ENCODE results near the gene PAX6. TPM values are rescaled to one million over a fixed set of nuclear protein-coding genes. Genes with fewer than 3 reads are reported as not detected.
A peak's percentile ranks its signal among the peaks of the same experiment; 100 is the strongest.

The PAX6 gene
- polyA plus RNA-seq = not detected

DNA sequence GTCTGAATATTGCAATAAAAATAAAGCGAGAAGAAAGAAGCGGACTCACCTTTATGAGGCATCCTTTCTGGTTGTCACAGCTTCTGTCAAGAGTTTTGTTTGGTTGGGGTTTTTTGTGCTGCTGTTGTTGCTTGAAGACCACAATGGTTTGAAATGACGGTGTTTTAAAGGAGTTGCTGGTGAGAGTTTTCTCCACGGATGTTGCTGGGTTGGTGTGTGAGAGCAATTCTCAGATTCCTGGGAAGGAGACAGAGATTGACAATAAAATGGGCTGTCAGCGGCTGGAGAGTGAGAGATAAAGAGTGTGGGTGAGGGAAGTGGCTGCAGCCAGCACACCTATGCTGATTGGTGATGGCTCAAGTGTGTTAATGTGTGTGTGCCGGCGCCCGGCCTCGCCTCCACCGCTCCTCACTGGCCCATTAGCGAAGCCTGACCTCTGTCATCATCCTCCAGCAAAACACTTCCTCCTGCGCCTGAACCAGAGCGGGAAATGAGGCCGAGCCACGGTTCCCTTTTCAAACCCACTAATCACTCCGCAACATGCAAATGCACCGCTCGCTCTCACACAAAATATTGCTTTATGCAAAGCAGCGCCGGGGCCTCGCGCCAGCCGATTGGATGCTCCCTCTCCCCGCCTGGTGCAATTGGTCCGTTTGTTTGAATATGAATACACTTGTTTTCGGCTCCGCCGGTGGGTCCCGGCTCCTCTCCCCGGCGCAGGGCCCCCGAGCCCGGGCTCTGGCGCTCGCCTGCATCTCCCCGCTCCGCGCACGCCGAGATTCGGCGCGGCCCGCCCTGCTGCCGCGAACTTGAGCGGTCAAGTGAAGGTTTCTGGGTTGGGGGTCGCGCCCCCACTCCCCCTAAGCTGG, at the start of gene PAX6:
PAX6 (minus strand) TSS at position 544 of the 869 bp plus-strand sequence. CDS start 4,911 bp downstream, outside the sequence.
- Mint-ChIP-seq H3K4me3 (peak within 1 kb of the TSS; percentile 78 to 95 (median 84)), H3K27ac (no peak within 1 kb of the TSS), H3K27me3 (ENCODE audit: low read depth in 3 of 3) (peaks cover 46 to 60% (median 57%) of the 10 kb centered on the region in 3 donors), H3K36me3 (no peaks in the 10 kb centered on the region), H3K4me1 (peaks cover 43 to 53% of the 10 kb centered on the region in 2 donors), H3K9me3 (peaks cover 0 to 31% (median 4%) of the 10 kb centered on the region in 6 donors)
- peak; percentile 21 to 44 (median 40) for DNase-seq

DNA sequence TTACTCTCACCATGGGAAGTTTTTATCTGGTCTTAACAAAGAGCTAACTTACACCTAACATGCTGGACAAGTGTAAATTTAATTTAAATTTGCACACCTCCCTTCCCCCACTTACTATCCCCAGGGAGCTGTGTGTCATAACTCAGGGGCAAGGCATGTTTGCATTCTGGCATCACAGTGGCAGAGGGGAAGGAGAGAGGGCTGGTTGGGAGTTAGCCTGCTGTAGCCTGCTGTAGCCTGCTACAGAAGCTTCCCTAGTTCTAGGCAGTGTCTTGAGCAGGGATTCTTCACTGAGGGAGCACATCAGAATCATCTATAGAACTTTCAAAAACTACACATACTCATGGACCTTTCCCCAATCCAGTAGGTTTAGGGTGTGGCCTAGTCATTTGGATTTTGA, 49.3 kb upstream of the PAX6 start:
- Mint-ChIP-seq H3K9me3 (peaks cover 0 to 4% (median 0%) of the 10 kb centered on the region in 6 donors), H3K4me1 (no peaks in the 10 kb centered on the region), H3K27ac (no peak overlapping the region), H3K4me3 (no peak overlapping the region), H3K36me3 (no peaks in the 10 kb centered on the region), H3K27me3 (ENCODE audit: low read depth in 3 of 3) (peaks cover 5 to 17% (median 8%) of the 10 kb centered on the region in 3 donors)
- no peak for DNase-seq

DNA sequence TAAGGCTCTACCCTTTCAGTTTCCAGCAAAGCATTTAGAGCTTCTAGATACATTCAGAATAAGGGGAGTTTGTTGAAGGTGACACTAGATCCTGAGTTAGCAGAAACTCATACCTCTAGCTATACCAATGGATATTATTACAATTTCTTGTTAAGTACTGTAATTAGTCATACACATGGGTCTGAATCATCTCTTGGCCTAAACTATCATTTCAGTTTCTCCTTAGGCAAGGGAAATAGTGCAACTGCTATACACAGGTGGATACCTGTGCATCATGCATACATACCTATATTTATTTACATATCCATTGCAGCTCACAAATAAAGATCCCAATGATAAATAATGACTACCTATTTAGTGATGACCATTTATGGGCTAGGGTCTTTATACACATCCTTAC, 45.1 kb upstream of the PAX6 start:
- peaks cover 0 to 6% (median 0%) of the 10 kb centered on the region in 6 donors for H3K9me3 Mint-ChIP-seq
- DNase-seq = no peak
- no peaks in the 10 kb centered on the region for H3K36me3 Mint-ChIP-seq
- no peak overlapping the region for H3K4me3 Mint-ChIP-seq
- no peaks in the 10 kb centered on the region for H3K4me1 Mint-ChIP-seq
- H3K27ac Mint-ChIP-seq = no peak overlapping the region
- H3K27me3 Mint-ChIP-seq (ENCODE audit: low read depth in 3 of 3) = peaks cover 5 to 8% (median 6%) of the 10 kb centered on the region in 3 donors

DNA sequence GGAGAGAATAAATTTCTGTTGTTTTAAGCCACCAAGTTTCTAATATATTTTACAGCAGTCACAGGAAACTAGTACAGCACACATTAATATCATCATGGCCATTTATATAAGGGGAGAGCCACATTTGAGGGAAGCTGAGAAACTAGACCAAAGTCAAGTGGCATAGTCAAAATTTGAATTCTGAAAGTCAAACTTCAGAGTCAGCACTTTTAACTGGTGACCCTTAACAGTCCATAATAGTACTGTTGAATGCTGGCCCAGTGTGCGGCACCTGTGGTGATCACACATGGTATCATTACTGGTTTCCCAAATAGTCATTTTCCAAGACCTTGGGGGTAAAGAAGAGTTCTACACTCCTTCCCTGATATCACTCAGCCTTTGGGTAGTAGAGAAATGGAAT, 44.3 kb upstream of the PAX6 start:
- no peak overlapping the region for H3K27ac Mint-ChIP-seq
- H3K4me3 Mint-ChIP-seq = no peak overlapping the region
- H3K4me1 Mint-ChIP-seq = no peaks in the 10 kb centered on the region
- no peak for DNase-seq
- H3K27me3 Mint-ChIP-seq (ENCODE audit: low read depth in 3 of 3) = peaks cover 3 to 8% (median 4%) of the 10 kb centered on the region in 3 donors
- H3K36me3 Mint-ChIP-seq = no peaks in the 10 kb centered on the region
- H3K9me3 Mint-ChIP-seq = peaks cover 0 to 6% (median 0%) of the 10 kb centered on the region in 6 donors

DNA sequence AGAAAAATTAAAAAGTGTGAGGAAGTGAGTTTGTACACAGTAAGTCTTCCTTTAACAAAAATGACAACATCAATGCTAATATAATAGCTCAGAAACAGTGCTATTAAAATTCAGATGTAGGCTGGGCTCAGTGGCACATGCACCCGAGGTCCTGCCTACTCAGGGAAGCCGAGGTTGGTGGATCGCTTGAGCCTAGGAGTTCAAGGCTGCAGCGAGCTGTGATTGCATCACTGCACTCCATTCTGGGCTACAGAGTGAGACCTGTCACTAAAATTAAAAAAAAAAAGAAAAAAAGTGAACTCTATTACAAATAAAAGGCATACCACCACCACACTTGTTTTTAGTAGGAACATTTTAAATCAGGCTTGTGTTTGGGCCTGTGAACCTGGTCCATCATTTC, 39.2 kb upstream of the PAX6 start:
- no peak for DNase-seq
- Mint-ChIP-seq H3K27me3 (ENCODE audit: low read depth in 3 of 3) (peaks cover 3 to 4% (median 3%) of the 10 kb centered on the region in 3 donors), H3K36me3 (no peaks in the 10 kb centered on the region), H3K9me3 (peaks cover 0 to 2% (median 0%) of the 10 kb centered on the region in 6 donors), H3K4me1 (no peaks in the 10 kb centered on the region), H3K4me3 (no peak overlapping the region), H3K27ac (no peak overlapping the region)

DNA sequence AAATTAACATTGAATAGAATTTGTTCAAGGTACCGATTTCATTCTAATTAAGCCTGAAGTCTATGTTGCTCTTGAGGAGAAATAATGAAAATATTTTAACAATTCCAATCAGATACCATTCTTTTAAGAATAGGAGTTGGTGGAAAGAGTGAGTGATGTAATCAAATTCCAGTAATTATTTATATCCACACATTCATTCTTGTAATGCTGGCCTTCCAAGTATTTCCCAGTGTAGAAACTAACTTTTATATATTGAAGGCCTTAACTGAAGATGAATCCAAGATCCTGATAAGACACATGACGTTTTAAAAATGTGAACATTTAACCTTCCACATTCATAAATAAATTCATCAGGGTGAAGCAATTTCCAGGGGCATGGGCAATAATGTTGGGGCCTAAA, 36.6 kb upstream of the PAX6 start:
- Mint-ChIP-seq H3K36me3 (no peaks in the 10 kb centered on the region), H3K4me3 (no peak overlapping the region), H3K4me1 (no peaks in the 10 kb centered on the region), H3K27ac (no peak overlapping the region), H3K27me3 (ENCODE audit: low read depth in 3 of 3) (peaks cover 0 to 7% (median 5%) of the 10 kb centered on the region in 3 donors), H3K9me3 (peaks cover 0 to under 1% (median 0%) of the 10 kb centered on the region in 6 donors)
- DNase-seq = no peak

DNA sequence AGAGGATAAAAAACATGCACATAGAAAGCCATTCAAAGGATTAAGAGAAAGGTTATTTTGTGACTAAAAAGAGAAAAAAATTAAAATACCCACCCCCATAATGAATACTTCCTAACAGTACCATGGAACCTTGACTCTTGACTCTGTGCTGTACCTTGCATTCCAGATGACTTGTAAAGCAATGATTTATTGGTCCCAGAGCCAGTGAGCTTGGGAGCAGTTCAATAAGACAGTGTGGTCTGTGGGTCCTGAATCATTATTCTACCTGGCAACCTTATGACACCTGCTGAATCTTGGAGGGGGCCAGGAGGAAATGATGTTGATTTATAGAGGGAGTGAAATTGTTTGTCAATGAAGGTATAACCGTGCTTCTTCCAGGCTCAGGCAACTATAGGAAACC, 34.2 kb upstream of the PAX6 start:
- Mint-ChIP-seq H3K9me3 (peaks cover 0 to 2% (median 0%) of the 10 kb centered on the region in 6 donors), H3K27ac (no peak overlapping the region), H3K36me3 (no peaks in the 10 kb centered on the region), H3K27me3 (ENCODE audit: low read depth in 3 of 3) (peaks cover 2 to 14% (median 7%) of the 10 kb centered on the region in 3 donors), H3K4me1 (no peaks in the 10 kb centered on the region), H3K4me3 (no peak overlapping the region)
- no peak for DNase-seq

DNA sequence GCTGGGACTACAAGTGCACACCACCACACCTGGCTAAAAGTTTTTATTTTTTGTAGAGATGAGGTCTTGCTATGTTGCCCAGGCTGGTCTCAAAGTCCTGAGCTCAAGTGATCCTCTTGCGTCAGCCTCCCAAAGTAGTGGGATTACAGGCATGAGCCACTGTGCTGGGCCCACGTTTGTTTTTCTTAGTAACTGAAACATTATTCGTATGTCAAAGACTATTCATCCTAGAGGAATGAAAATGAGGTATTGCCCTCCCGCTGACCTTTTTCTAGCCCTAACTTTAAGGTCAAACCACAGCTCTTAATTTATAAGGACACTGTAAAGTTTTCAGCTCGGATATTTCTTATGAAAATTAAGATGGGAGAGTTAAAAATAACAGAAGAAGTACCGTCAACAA, 33.2 kb upstream of the PAX6 start:
- H3K4me1 Mint-ChIP-seq = no peaks in the 10 kb centered on the region
- H3K4me3 Mint-ChIP-seq = no peak overlapping the region
- no peak overlapping the region for H3K27ac Mint-ChIP-seq
- no peaks in the 10 kb centered on the region for H3K36me3 Mint-ChIP-seq
- peaks cover 0 to 2% (median 0%) of the 10 kb centered on the region in 6 donors for H3K9me3 Mint-ChIP-seq
- no peak for DNase-seq
- H3K27me3 Mint-ChIP-seq (ENCODE audit: low read depth in 3 of 3) = peaks cover 2 to 19% (median 10%) of the 10 kb centered on the region in 3 donors

DNA sequence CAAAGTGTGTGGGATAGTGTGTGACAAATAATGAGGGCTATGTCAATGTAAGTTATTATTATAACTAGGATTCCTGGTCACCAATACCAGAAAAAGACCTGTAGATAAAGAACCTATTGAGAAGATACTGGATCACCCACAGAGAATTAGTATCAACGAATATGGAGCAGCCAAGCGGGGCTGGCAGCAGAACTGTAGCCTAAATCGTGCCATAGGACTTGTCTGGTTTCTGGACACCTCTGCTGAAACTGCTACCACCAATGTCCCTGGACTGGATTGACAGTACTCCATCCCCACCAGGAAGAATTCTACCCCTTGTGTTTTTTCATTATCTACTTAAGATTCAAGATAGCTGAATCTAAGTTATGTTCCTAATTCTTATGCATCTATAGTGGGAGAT, 30.3 kb upstream of the PAX6 start:
- no peak for DNase-seq
- Mint-ChIP-seq H3K9me3 (peaks cover 0 to 2% (median 0%) of the 10 kb centered on the region in 6 donors), H3K36me3 (no peaks in the 10 kb centered on the region), H3K4me3 (no peak overlapping the region), H3K27ac (no peak overlapping the region), H3K4me1 (no peaks in the 10 kb centered on the region), H3K27me3 (ENCODE audit: low read depth in 3 of 3) (peaks cover 6 to 28% (median 10%) of the 10 kb centered on the region in 3 donors)

DNA sequence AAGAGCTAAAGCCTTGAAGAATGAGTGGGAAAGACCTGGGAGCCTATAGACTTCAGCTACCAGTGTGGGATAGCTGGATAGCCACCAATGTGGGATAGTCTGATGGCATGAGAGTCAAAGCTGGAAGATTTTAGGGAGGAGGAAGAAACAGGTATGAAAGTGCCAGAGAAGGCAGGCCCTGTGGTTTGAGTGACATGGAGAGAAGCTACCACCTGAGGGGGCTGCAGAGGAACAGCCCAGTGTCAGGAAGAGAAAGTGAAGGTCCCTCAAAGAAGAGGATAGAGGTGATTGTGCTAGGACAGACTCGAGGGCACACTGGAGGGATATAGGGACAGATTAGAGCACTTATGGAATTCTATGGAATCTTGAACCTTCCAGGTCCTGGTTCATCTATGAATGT, 23.1 kb upstream of the PAX6 start:
- H3K9me3 Mint-ChIP-seq = no peaks in the 10 kb centered on the region
- no peak for DNase-seq
- H3K4me3 Mint-ChIP-seq = no peak overlapping the region
- H3K4me1 Mint-ChIP-seq = no peaks in the 10 kb centered on the region
- H3K27ac Mint-ChIP-seq = no peak overlapping the region
- peaks cover 0 to 1% (median under 1%) of the 10 kb centered on the region in 3 donors for H3K36me3 Mint-ChIP-seq
- H3K27me3 Mint-ChIP-seq (ENCODE audit: low read depth in 3 of 3) = peaks cover 8 to 30% (median 11%) of the 10 kb centered on the region in 3 donors

DNA sequence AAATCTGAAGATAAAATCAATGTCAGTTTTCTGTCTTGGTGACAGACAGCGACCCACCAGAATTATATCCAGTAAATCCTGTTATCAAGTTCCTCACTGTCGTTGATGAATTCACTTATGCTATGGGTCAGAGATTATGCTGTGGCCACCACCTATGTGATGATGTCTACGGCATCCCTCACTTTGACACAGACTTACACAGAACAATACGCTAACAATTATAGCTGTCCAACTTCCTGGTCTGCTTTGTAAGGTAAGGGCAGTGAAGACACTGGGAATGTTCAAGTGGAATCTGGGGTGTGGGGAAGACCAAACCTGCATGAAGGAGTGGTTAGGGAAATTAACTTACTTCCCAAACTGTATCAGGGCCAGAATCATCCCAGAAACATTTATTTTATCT, 19.3 kb upstream of the PAX6 start:
- H3K4me1 Mint-ChIP-seq = peaks cover 3 to 18% of the 10 kb centered on the region in 2 donors
- DNase-seq = no peak
- H3K27me3 Mint-ChIP-seq (ENCODE audit: low read depth in 3 of 3) = peaks cover 26 to 40% (median 27%) of the 10 kb centered on the region in 3 donors
- no peak overlapping the region for H3K4me3 Mint-ChIP-seq
- H3K36me3 Mint-ChIP-seq = peaks cover 0 to 7% (median 3%) of the 10 kb centered on the region in 3 donors
- H3K27ac Mint-ChIP-seq = no peak overlapping the region
- peaks cover 0 to 15% (median 0%) of the 10 kb centered on the region in 6 donors for H3K9me3 Mint-ChIP-seq

DNA sequence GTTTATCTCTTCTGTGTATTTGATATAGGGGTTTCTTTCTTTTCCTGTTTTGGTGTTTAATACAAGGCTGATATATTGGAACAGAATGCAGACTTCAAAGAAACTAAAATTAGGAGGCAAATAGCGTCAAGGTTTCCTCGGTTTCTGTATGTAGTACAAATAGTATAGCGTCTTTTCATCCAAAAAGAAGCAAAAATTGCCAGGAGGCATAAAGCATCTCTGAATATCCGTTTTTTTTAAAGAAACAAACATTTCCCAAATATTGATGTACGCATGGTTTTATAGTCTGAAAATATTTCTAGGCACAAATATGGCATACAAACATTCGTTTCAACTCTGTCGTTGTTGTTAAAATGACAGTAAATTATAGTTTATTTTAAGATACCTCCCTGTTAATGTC, 17.1 kb upstream of the PAX6 start:
- peaks cover 0 to 15% (median 0%) of the 10 kb centered on the region in 6 donors for H3K9me3 Mint-ChIP-seq
- no peak for DNase-seq
- no peak overlapping the region for H3K27ac Mint-ChIP-seq
- H3K27me3 Mint-ChIP-seq (ENCODE audit: low read depth in 3 of 3) = peaks cover 36 to 60% (median 38%) of the 10 kb centered on the region in 3 donors
- H3K36me3 Mint-ChIP-seq = peaks cover 0 to 7% (median 3%) of the 10 kb centered on the region in 3 donors
- peaks cover 4 to 21% of the 10 kb centered on the region in 2 donors for H3K4me1 Mint-ChIP-seq
- H3K4me3 Mint-ChIP-seq = no peak overlapping the region

DNA sequence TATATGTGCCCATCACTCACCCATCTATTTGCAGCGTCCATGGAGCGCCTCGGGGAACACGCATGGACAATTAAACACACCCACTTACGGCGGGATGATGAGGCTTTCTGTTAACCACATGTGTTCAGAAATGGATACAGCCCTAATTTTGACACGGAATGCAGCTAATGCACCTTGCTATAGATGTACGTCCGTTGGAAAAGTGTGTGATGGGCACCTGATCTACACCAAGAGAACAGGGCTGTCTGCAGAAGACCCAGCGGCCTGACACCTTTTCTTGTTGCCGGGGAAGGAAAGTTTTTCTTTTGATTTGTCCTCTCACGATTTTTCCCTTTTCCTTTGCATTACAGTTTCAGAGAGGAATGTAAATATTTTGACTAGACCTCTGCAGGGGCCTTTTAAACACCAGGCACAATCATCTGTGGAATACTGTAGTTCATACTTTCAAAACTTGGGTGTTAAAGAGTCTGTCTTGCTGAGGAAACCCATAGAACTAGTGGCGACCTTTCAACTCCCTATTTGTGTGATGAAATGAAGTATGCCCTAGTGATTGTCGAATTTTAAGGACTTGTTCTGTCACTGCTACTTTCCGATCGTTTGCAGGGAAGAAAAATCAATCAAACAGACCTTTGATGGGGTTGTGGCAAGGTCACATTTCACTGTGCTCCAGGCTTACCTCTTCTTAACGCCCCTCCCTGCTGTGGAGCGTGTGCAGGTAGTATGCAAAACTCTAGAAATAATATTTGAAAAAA, 16.5 kb upstream of the PAX6 start:
- Mint-ChIP-seq H3K4me1 (peaks cover 4 to 21% of the 10 kb centered on the region in 2 donors), H3K27ac (no peak overlapping the region), H3K36me3 (peaks cover 0 to 7% (median 3%) of the 10 kb centered on the region in 3 donors), H3K4me3 (peak overlapping the region in 2 of 5 donors; percentile 26 to 40), H3K9me3 (peaks cover 0 to 15% (median 2%) of the 10 kb centered on the region in 6 donors), H3K27me3 (ENCODE audit: low read depth in 3 of 3) (peaks cover 42 to 66% (median 42%) of the 10 kb centered on the region in 3 donors)
- no peak for DNase-seq

Measured in immature natural killer cell (primary cell).